AG09309 (cell line): Measurements from ENCODE around the gene PRDM10.
"Not testable (repeated sequence)": the region's sequence is repeated elsewhere in the genome, so short reads cannot be mapped to it uniquely, and the experiment has no call there.

Source experiments
- DNase-seq: peaks from one replicate; pipeline ENCODE4 v3.0.0-alpha.2; 2010; ENCODE audit warnings: low read depth
- H3K4me3 ChIP-seq: 2 replicates; pipeline ENCODE4 v1.5.1; 2011; ENCODE audit warnings: mild to moderate bottlenecking, low read depth, low read length, moderate library complexity; ENCODE audit not compliant: control insufficient read depth
- TF ChIP-seq, protein P1 (sequence below): IDR thresholded peaks from 2 replicates; pipeline ENCODE4 v1.5.1; 2011; ENCODE audit warnings: mild to moderate bottlenecking, low read depth, low read length, inconsistent platforms; ENCODE audit not compliant: insufficient read depth, control insufficient read depth; ENCODE audit errors: missing control alignments

Gene PRDM10

DNA sequence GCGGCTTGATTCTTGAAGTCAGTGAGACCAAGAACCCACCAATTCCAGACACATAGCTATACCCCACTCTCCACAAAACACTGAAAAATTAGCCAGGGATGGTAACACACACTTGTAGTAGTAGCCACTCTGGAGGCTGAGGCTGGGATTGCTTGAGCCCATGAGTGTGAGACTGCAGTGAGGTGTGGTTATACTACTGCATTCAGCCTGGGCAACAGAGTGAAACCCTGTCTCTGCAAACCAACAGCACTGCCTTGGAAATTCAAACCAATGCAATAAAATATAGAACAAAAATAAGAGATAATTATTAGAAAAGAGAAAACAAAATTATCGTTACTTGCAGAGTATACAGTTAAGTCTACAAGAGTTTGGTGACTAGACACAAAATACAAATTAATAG lies 20.2 kb upstream of the PRDM10 start:
- no peak overlapping the region for H3K4me3 ChIP-seq
- DNase-seq: no peak
- TF ChIP-seq, protein P1, sequence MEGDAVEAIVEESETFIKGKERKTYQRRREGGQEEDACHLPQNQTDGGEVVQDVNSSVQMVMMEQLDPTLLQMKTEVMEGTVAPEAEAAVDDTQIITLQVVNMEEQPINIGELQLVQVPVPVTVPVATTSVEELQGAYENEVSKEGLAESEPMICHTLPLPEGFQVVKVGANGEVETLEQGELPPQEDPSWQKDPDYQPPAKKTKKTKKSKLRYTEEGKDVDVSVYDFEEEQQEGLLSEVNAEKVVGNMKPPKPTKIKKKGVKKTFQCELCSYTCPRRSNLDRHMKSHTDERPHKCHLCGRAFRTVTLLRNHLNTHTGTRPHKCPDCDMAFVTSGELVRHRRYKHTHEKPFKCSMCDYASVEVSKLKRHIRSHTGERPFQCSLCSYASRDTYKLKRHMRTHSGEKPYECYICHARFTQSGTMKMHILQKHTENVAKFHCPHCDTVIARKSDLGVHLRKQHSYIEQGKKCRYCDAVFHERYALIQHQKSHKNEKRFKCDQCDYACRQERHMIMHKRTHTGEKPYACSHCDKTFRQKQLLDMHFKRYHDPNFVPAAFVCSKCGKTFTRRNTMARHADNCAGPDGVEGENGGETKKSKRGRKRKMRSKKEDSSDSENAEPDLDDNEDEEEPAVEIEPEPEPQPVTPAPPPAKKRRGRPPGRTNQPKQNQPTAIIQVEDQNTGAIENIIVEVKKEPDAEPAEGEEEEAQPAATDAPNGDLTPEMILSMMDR: no peak

DNA sequence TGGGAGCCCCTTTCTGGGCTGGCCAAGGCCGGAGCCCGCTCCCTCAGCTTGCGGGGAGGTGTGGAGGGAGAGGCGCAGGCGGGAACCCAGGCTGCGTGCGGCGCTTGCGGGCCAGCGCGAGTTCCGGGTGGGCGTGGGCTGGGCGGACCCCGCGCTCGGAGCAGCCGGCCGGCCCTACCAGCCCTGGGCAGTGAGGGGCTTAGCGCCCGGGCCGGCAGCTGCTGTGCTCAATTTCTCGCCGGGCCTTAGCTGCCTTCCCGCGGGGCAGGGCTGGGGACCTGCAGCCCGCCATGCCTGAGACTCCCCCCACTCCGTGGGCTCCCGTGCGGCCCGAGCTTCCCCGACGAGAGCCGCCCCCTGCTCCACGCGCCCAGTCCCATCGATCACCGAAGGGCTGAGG lies 19.0 kb upstream of the PRDM10 start:
- DNase-seq, H3K4me3 ChIP-seq: not testable (repeated sequence)

DNA sequence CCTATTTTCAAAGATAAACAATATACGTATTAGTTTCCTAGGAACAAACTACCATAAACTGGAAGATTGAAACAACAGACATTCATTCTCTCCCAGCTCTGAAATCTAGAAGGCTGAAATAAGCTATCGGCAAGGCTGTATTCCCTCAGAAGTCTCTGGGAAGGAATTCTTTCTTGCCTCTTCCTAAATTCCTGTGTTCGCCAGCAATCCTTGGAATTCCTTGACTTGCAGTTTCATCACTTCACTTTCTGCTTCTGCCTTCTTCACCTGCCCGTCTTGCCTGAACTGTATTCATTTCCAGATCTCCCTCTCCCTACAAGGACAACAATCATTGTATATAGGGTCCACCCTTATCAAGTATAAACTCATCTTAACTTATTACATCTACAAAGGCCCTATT lies 17.7 kb upstream of the PRDM10 start:
- TF ChIP-seq, protein P1: no peak
- DNase-seq: no peak
- H3K4me3 ChIP-seq: no peak overlapping the region

DNA sequence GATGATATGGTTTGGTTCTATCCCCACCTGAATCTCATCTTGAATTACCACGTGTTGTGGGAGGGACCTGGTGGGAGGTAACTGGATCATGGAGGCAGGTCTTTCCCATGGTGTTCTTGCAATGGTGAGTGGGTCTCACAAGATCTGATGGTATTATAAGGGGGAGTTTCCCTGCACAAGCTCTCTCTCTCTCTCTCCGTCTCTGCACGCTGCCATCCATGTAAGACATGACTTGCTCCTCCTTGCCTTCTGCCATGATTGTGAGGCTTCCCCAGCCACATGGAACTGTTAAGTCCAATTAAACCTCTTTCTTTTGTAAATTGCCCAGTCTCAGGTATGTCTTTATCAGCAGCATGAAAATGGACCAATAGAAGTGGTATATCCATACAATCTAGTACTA lies 13.2 kb upstream of the PRDM10 start:
- H3K4me3 ChIP-seq, DNase-seq: not testable (repeated sequence)

DNA sequence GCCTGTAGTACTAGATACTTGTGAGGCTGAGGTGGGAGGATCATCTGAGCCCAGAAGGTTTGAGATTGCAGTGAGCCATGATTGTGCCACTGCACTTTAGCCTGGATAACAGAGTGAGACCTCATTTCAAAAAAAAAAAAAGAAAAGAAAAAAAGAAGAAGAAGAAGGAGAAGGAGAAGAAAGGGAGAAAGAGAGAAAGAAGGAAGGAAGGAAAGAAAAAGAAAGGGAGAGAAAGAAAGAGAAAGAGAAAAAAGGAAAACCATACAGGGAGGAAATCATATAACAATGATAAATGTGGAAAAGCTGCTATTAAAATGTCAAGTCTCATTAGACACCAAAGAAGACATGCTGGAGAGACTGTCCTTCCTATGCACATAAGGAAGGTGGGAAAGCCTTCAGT lies 5.7 kb upstream of the PRDM10 start:
- TF ChIP-seq, protein P1: no peak
- no peak overlapping the region for H3K4me3 ChIP-seq
- DNase-seq: no peak

DNA sequence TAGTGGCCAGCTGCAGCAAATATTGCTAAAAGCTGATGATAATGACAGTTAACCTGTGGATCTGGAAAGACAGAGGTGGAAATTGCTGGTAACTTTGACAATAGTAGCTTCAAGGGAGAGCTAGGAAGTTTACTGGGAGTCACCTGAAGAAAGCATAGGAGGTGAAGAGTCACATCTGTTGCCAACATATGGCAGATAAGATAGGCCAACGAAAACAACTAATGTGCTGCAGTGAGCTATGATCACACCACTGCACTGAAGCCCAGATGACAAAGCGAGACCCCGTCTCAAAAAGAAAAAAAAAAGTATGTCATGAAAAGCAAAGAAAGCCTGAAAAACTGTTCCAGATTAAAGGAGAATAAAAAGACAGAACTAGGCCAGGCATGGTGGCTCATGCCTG lies 4.3 kb upstream of the PRDM10 start:
- no peak for DNase-seq
- H3K4me3 ChIP-seq: no peak overlapping the region
- TF ChIP-seq, protein P1: no peak

DNA sequence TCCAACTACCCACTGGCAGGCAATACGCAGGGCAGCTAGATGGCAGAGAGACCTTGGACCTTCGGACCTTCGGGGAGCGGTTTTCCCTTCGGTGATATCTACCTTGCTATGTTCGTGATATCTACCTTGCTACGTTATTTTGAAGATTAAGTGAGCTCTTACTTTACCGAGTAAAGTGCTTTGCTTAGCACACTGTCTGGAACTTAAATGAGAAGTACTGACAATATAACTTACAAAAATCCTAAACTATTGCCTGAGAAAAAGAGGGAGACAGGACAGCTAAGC lies 1.0 kb upstream of the PRDM10 start:
- TF ChIP-seq, protein P1: no peak
- DNase-seq: no peak
- peak overlapping the region; percentile 62 for H3K4me3 ChIP-seq

DNA sequence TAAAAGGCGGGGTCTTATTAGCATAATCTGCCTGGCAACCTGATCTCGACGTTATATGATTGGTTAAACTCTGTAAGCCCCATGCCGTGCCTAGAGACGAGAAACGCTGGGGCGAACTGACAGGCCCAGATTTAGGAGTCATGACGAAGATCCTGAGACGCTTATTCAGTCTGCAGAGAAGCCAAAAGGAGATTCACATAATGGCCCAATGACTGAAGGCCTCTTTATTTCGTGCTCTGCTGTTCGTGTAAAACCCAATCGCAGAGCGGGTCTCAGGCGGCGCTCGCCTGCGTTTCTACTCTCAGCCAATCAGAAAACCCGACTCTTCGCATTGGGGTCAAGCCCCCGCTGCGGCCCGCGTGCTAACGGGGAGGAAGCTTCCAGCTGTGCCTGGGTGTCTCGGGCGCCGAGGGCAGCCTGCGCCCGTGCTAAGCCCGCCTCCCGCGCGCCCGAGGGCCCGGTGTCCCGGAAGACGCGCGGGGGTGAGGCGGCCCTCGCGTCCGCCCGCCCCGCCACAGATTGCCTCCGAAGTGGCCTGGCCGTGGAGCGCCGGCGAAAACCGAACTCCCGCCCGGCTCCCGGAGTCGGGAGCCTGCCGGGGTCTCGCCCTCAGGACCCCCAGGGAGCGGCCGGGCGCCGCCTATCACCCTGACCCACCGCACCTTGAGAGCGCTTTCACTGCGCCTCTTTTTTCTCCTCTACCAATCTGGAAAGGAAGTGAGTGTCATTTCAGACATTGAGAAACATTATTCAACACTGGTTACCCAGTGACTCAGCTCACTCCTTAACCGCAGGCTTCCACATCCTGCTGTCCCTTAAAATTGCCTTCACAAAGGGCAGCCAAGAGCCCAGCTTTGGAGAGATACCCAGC lies 446 bp upstream of the PRDM10 start:
- H3K4me3 ChIP-seq: peak overlapping the region; percentile 62
- TF ChIP-seq, protein P1: no peak
- peak; percentile 99 for DNase-seq
